Stimulated activated CD4-positive, alpha-beta T cell treated with anti-CD3 and anti-CD28 coated beads, TNF-alpha, amount 100 ng/mL, for 24 hours (primary cell): ENCODE results near the gene ERICH3.
"Not testable (repeated sequence)": the region's sequence is repeated elsewhere in the genome, so short reads cannot be mapped to it uniquely, and the experiment has no call there.

ENCODE experiments used
- DNase-seq, 3 experiments: peaks; one replicate each; pipeline ENCODE4 v3.0.0-alpha.2; 2020; ENCODE audit warnings: low read depth in 3 of 3

The ERICH3 gene

GRCh38 chr1:74681449-74681848, 7.9 kb upstream of the ERICH3 start:
- no peak for DNase-seq

GRCh38 chr1:74681001-74681400, 7.4 kb upstream of the ERICH3 start:
- DNase-seq, result no peak

GRCh38 chr1:74679811-74680210, 6.2 kb upstream of the ERICH3 start:
- no peak for DNase-seq

- DNase-seq, result no peak
Observed at GRCh38 chr1:74677926-74678325, 4.3 kb upstream of the ERICH3 start.

- no peak for DNase-seq
Observed at GRCh38 chr1:74674278-74675048, 871 bp upstream of the ERICH3 start.

GRCh38 chr1:74670866-74671265, 2.7 kb downstream of the ERICH3 start:
- not testable (repeated sequence) for DNase-seq

DNA sequence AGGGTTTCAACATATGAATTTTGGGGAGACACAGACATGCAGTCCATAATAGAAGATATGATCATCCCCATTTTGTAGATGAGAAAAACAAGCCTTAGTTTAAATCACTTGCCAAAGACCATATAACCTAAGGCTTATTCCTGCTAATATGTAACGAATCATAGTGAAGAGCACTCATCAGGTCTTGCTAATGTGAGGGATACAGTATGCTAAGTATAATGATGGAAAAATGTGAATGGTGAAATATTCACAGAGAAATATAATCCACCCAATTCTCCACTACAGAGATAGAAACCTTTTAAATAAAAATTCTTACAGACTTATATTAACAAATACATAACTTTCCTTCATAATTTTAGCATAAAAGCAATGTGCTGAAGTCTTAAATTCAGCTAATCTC, 18.9 kb downstream of the ERICH3 start:
- DNase-seq, result no peak

DNA sequence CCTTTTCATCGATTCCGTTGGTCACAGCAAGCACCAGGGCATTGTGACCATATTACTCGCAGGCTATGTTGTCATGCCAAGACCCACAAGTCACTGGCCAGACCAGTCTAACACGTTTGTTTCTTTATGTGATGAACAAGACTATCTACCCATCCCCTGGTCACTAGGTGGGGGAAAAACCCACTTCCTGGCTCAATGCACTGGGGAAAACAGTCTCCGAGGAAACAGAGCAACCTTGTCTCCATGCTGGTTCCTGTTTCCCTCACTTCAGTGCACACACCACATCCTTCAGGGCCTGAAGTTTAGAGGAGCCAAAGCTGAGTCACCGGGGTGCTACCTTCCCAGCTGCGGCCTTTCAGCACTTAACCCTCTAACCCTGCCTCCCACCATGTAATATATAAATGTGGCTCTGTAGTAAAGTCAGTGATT, 20.9 kb downstream of the ERICH3 start:
- no peak for DNase-seq

GRCh38 chr1:74650561-74650960, 23.0 kb downstream of the ERICH3 start:
- DNase-seq, result no peak

DNA sequence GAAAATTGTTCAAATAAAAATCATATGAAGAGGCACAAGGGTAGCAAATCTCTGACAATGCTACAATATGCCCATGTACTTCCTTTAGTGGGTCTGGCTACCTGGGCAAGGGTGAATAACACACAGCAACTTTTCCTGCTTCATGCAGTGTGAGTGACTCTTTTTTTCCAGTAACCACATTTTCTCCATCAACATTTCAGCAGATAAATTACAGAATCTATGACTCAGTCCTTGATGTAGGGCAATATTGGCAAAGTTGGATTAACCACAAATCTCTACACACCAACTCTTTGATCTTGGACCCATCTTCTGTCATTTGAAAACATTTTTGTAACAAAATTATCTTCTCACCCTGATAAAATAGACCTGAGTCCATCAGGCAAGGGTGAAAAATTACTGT, 31.7 kb downstream of the ERICH3 start:
- DNase-seq, result no peak

GRCh38 chr1:74641161-74641560, 32.4 kb downstream of the ERICH3 start:
- no peak for DNase-seq

DNA sequence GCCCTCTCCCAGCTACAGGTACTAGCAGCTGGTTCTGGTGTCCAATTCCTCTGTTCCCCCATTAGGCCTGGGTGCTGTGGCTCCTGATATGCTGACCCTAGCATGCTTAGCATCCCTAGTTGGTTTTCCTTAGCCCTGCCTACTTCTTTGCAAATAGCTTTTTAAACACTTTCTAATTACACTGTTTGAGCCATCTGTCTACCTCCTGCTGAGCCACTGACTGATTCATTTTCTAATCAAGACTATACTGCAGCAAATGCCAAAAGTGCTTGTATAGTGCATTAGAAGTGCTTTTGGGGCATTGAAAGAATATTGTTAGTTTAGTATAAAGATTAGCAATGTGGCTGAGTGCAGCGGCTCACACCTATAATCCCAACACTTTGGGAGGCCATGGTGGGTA, 36.3 kb downstream of the ERICH3 start:
- DNase-seq, result no peak

GRCh38 chr1:74629283-74629682, 44.3 kb downstream of the ERICH3 start:
- DNase-seq, result no peak

DNA sequence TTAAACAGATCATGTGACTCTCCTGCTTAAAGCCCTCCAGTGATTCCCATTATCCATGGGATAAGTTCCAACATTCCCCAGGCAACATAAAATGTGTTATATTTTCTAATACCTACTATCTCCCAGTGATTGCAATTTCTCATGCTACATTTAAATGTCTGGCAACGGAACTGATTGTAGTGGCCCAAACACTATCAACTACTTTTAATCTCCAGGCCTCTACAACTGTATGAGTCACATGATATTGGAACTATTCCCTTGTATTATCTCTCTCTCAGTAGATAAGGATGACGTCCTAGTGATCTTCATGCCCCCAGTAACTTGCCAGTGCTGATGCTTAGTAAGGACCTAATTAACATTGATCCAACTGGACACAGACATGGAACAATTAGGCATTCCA, 49.9 kb downstream of the ERICH3 start:
- no peak for DNase-seq

DNA sequence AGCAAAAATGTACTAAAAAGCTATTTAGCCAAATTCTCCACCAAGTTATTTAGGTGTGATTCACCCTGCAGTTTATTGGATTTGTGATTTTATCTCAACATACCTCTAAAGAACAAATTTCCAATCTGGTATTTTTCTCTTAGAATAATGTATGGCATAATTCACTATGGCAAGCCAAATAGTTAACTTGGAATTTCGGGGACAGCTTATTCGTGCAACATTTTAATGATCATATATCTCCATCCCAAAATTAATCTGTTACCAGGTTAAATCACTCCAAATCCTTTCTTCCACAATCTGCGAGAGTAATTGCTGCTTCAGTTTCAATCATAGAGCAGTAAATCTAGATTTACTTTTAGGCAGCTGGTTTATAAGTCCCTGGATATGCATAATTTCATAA, 53.4 kb downstream of the ERICH3 start:
- DNase-seq, result no peak

DNA sequence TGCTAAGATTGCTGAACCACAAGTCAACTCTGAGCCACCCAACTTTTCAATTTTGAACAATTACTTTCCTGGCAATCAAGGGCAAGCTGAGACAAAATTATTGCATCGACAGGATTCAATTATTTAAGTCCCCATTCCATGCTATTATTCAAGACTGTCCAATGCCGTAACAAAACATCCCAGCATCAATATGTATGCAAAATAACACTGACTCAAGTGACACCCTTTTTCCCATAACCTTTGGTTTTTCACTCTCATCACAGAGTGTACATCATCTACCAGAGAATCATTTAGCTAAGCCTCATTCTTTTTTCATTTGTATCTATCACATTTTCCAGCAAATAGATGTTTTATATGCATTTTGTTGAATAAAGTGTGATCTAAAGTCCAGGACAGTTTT, 54.6 kb downstream of the ERICH3 start:
- no peak for DNase-seq

DNA sequence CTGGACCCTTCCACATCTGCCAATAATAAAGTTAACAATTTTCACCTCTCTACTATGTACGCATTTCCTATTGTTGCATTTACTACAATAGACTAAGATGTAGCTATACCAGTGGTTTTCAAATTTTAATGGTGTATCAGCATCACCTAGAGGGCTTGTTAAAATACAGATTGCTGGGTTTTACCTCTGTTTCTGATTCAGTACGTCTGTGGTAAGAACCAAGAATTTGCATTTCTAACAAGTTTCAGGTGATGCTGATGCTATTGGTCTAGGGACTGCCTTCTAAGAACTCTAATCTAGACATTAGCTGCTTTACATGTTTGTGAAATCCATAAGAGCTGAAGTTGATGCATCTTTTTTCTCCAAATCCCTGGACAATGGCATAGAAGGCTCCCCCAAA, 59.7 kb downstream of the ERICH3 start:
- no peak for DNase-seq

GRCh38 chr1:74611887-74612286, 61.7 kb downstream of the ERICH3 start:
- no peak for DNase-seq

- DNase-seq, result no peak
Observed at GRCh38 chr1:74610961-74611360, 62.6 kb downstream of the ERICH3 start.

- no peak for DNase-seq
Observed at GRCh38 chr1:74609810-74610371, 63.7 kb downstream of the ERICH3 start.

- DNase-seq, result no peak
Observed at GRCh38 chr1:74596717-74597116, 76.9 kb downstream of the ERICH3 start.

GRCh38 chr1:74593887-74594866, 79.4 kb downstream of the ERICH3 start:
- no peak for DNase-seq
